SK-N-SH (cell line): ENCODE results near the gene TBCE. TPM values are rescaled to one million over a fixed set of nuclear protein-coding genes. Genes with fewer than 3 reads are reported as not detected.
A peak's percentile ranks its signal among the peaks of the same experiment; 100 is the strongest.

Experiments used
- CTCF ChIA-PET: fragments of 300-600, 350-600 bp; formaldehyde crosslinking; extraction: SDS; loops from one replicate; lab custom pipeline; 2021; lab: Yijun Ruan, JAX
- POLR2A ChIA-PET: fragments of 350-600 bp; sonication (Branson Sonifier 250); formaldehyde crosslinking; extraction: SDS; loops from one replicate; lab custom pipeline; 2020; ENCODE audit warnings: antibody characterized with exemption, inconsistent platforms; lab: Yijun Ruan, JAX
- DNase-seq: peaks from one replicate; pipeline ENCODE4 v3.0.0; 2012
- H2AFZ ChIP-seq: fragments of 200-600 bp; sonication (generic); 2 replicates; pipeline ENCODE4 v1.8.1; 2016; ENCODE audit warnings: antibody characterized with exemption, mild to moderate bottlenecking, low read depth
- H3F3A ChIP-seq: fragments of 200-600 bp; sonication (generic); replicated peaks from 2 replicates; pipeline ENCODE3; 2016; ENCODE audit warnings: antibody characterized with exemption, mild to moderate bottlenecking; ENCODE audit not compliant: insufficient read depth
- H3K27ac ChIP-seq, 2 experiments: fragments of 200-500 bp in 1 of 2; fragments of 200-600 bp in 1 of 2; sonication (Bioruptor generic) in 1 of 2; sonication (generic), shearing (Covaris generic) in 1 of 2; 2 replicates each; pipeline versions ENCODE4 v1.5.1 to v1.6.1; 2014 to 2016; ENCODE audit warnings: low read depth in 2 of 2, inconsistent platforms in 1 of 2, low read length in 1 of 2, mild to moderate bottlenecking in 1 of 2, mixed read lengths in 1 of 2
- H3K27me3 ChIP-seq: fragments of 200-600 bp; sonication (generic), shearing (Covaris generic); 2 replicates; pipeline ENCODE4 v1.6.1; 2016; ENCODE audit warnings: mixed run types; ENCODE audit not compliant: insufficient read depth
- H3K36me3 ChIP-seq, 2 experiments: fragments of 200-500 bp in 1 of 2; fragments of 200-600 bp in 1 of 2; sonication (Bioruptor generic) in 1 of 2; sonication (generic) in 1 of 2; replicated peaks in 1 of 2; 2 replicates each; pipeline versions ENCODE3 to v1.5.1; 2014 to 2016; ENCODE audit warnings: low read length in 1 of 2, mild to moderate bottlenecking in 1 of 2; ENCODE audit not compliant: insufficient read depth in 2 of 2, control insufficient read depth in 1 of 2
- H3K4me1 ChIP-seq, 2 experiments: fragments of 200-500 bp in 1 of 2; fragments of 200-600 bp in 1 of 2; sonication (Bioruptor generic) in 1 of 2; sonication (generic), shearing (Covaris generic) in 1 of 2; 2 replicates each; pipeline versions ENCODE4 v1.5.1 to v1.6.1; 2014 to 2016; ENCODE audit warnings: low read depth in 1 of 2, low read length in 1 of 2, mixed run types in 1 of 2; ENCODE audit not compliant: insufficient read depth in 2 of 2, control insufficient read depth in 1 of 2
- H3K4me2 ChIP-seq: fragments of 200-600 bp; sonication (generic), shearing (Covaris generic); 2 replicates; pipeline ENCODE4 v1.6.1; 2017; ENCODE audit warnings: mixed run types
- H3K4me3 ChIP-seq, 2 experiments: fragments of 200-500 bp in 1 of 2; fragments of 200-600 bp in 1 of 2; sonication (Bioruptor generic) in 1 of 2; sonication (generic), shearing (Covaris generic) in 1 of 2; 2 replicates each; pipeline versions ENCODE4 v1.5.1 to v1.8.1; 2014 to 2016; ENCODE audit warnings: low read depth in 2 of 2, inconsistent platforms in 1 of 2, low read length in 1 of 2, mild to moderate bottlenecking in 1 of 2, mixed read lengths in 1 of 2, moderate library complexity in 1 of 2
- H3K79me2 ChIP-seq: fragments of 200-600 bp; sonication (generic); 2 replicates; pipeline ENCODE4 v1.8.1; 2017; ENCODE audit warnings: mild to moderate bottlenecking; ENCODE audit not compliant: insufficient read depth
- H3K9ac ChIP-seq: fragments of 200-600 bp; sonication (generic); 2 replicates; pipeline ENCODE4 v1.6.1; 2017; ENCODE audit warnings: mixed run types
- H3K9me2 ChIP-seq: fragments of 200-600 bp; sonication (generic); 2 replicates; pipeline ENCODE4 v1.6.1; 2017; ENCODE audit warnings: mixed run types
- H3K9me3 ChIP-seq: fragments of 200-600 bp; sonication (generic); 2 replicates; pipeline ENCODE4 v1.6.1; 2017; ENCODE audit warnings: mixed run types, mild to moderate bottlenecking, moderate library complexity
- H4K20me1 ChIP-seq: fragments of 200-600 bp; sonication (generic); 2 replicates; pipeline ENCODE4 v1.6.1; 2017; ENCODE audit warnings: mild to moderate bottlenecking, mixed run types; ENCODE audit not compliant: insufficient read depth
- FOSL2 ChIP-seq: IDR thresholded peaks from 2 replicates; pipeline ENCODE4 v1.4.0; 2012; ENCODE audit warnings: low read depth, mild to moderate bottlenecking, moderate library complexity, borderline replicate concordance
- GABPA ChIP-seq: IDR thresholded peaks from 2 replicates; pipeline ENCODE4 v1.4.0; 2012; ENCODE audit warnings: low read depth, mild to moderate bottlenecking
- JUND ChIP-seq: IDR thresholded peaks from 2 replicates; pipeline ENCODE4 v1.4.0; 2012
- NFIC ChIP-seq: IDR thresholded peaks from 2 replicates; pipeline ENCODE4 v1.4.0; 2012; ENCODE audit warnings: borderline replicate concordance
- NRF1 ChIP-seq: IDR thresholded peaks from 2 replicates; pipeline ENCODE4 v1.6.1; 2012; ENCODE audit warnings: low read depth, mild to moderate bottlenecking, low read length
- POLR2AphosphoS5 ChIP-seq: IDR thresholded peaks from 2 replicates; pipeline ENCODE4 v1.6.1; 2012; ENCODE audit warnings: low read depth, low read length
- RCOR1 ChIP-seq: fragments of 150-350 bp; IDR thresholded peaks from 2 replicates; pipeline ENCODE4 v1.6.1; 2017; ENCODE audit warnings: antibody characterized with exemption, low read length
- RXRA ChIP-seq: IDR thresholded peaks from 2 replicates; pipeline ENCODE4 v1.4.0; 2012; ENCODE audit warnings: low read depth, mild to moderate bottlenecking, borderline replicate concordance
- SIN3A ChIP-seq: IDR thresholded peaks from 2 replicates; pipeline ENCODE4 v1.6.1; 2012; ENCODE audit warnings: low read depth, mild to moderate bottlenecking, low read length, moderate library complexity, borderline replicate concordance
- TCF12 ChIP-seq: IDR thresholded peaks from 2 replicates; pipeline ENCODE4 v1.4.0; 2012
- YY1 ChIP-seq: IDR thresholded peaks from 2 replicates; pipeline ENCODE4 v1.4.0; 2012; ENCODE audit warnings: low read depth, mild to moderate bottlenecking
- WGBS: methylation state at CpG from one replicate; pipeline ENCODE4 v1.1.6; 2017; ENCODE audit warnings: low lambda C conversion rate; 5-methylcytosine and 5-hydroxymethylcytosine counted together
- polyA plus RNA-seq, 3 experiments: library from polyadenylated mRNA; depleted of rRNA; stranded (reverse); fragments of >200 nt; gene quantifications; 2 replicates each; pipeline ENCODE4 v1.2.3, GENCODE V29; 2012
- TF ChIP-seq, protein P1 (sequence below): fragments of 150-350 bp; IDR thresholded peaks from 2 replicates; pipeline ENCODE4 v1.6.1; 2016; ENCODE audit warnings: mild to moderate bottlenecking, low read depth, low read length
- TF ChIP-seq, protein P2 (sequence below): IDR thresholded peaks from 2 replicates; pipeline ENCODE4; 2012
- TF ChIP-seq, protein P3 (sequence below): fragments of 150-350 bp; IDR thresholded peaks from 2 replicates; pipeline ENCODE4 v1.6.1; 2017; ENCODE audit warnings: antibody characterized with exemption, low read length, low read depth, borderline replicate concordance

TBCE gene
- polyA plus RNA-seq, 1 of the 3 experiments (the other 2 are of a cell fraction), result 18.3 TPM

DNA sequence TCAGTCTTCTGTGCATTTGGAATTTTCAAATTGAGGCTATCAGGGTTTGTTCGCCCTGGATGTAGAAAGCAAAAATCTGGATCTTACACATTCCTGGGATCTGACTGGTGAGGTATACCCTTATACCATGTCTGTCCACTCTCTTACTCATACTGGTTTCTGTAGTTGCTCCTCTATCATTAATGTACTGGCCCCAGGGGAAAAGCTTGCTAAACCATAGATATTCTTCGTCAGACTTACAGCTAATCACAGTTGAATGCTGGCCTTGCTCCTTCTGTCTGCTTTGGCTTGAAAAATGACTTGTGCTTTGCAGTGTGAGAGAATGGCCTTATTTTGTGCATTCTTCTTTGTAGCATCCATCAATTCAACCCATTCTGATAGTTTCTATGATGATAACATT is 30.5 kb downstream of the TBCE start:
- POLR2A ChIA-PET, result no interaction called here
- peaks cover 0 to 8% of the 10 kb centered on the region in 2 experiments; a peak in 3 of 4 replicates for H3K4me1 ChIP-seq
- no peak for TF ChIP-seq GABPA
- TF ChIP-seq, protein P1, sequence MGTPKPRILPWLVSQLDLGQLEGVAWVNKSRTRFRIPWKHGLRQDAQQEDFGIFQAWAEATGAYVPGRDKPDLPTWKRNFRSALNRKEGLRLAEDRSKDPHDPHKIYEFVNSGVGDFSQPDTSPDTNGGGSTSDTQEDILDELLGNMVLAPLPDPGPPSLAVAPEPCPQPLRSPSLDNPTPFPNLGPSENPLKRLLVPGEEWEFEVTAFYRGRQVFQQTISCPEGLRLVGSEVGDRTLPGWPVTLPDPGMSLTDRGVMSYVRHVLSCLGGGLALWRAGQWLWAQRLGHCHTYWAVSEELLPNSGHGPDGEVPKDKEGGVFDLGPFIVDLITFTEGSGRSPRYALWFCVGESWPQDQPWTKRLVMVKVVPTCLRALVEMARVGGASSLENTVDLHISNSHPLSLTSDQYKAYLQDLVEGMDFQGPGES, result no peak
- 0 out of 2 replicates have a peak, but pooled peaks have one; percentile 10 for TF ChIP-seq NFIC
- peak; percentile 26; the same call in 1 of the 2 replicates for TF ChIP-seq TCF12
- TF ChIP-seq NRF1, result no peak
- TF ChIP-seq, protein P2, sequence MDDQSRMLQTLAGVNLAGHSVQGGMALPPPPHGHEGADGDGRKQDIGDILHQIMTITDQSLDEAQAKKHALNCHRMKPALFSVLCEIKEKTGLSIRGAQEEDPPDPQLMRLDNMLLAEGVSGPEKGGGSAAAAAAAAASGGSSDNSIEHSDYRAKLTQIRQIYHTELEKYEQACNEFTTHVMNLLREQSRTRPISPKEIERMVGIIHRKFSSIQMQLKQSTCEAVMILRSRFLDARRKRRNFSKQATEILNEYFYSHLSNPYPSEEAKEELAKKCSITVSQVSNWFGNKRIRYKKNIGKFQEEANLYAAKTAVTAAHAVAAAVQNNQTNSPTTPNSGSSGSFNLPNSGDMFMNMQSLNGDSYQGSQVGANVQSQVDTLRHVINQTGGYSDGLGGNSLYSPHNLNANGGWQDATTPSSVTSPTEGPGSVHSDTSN, result peak; percentile 66; the same call in 1 of the 2 replicates
- no peak for TF ChIP-seq RXRA
- TF ChIP-seq FOSL2, result peak; percentile 40; the same call in 1 of the 2 replicates
- 0 out of 2 replicates have a peak, but pooled peaks have one; percentile 4 for TF ChIP-seq JUND
- DNase-seq, result no peak
- H3K27ac ChIP-seq, result peak overlapping the region; percentile 3 to 56; a peak in 2 of 4 replicates
- no peak overlapping the region for H3K4me2 ChIP-seq
- H3K36me3 ChIP-seq, result no peaks in the 10 kb centered on the region
- H4K20me1 ChIP-seq, result 0 out of 2 replicates have a peak, but pooled peaks cover 4% of the 10 kb centered on the region
- H3K4me3 ChIP-seq, result no peak overlapping the region
- H3K79me2 ChIP-seq, result peaks cover 87% of the 10 kb centered on the region
- no peaks in the 10 kb centered on the region for H3K9me2 ChIP-seq
- 55% methylated on average over 2 of the region's 2 CpGs for WGBS
- CTCF ChIA-PET, result interaction anchor here (0.6 to 1.4 kb wide), 3 partner anchors 11 to 18 kb away, joined by 3 to 7 read pairs (median 6); no protein-coding TSS in a partner anchor
- no peak overlapping the region for H2AFZ ChIP-seq
- peaks cover 20% of the 10 kb centered on the region for H3F3A ChIP-seq
- no peaks in the 10 kb centered on the region for H3K27me3 ChIP-seq
- H3K9me3 ChIP-seq, result no peaks in the 10 kb centered on the region
- H3K9ac ChIP-seq, result no peak overlapping the region

DNA sequence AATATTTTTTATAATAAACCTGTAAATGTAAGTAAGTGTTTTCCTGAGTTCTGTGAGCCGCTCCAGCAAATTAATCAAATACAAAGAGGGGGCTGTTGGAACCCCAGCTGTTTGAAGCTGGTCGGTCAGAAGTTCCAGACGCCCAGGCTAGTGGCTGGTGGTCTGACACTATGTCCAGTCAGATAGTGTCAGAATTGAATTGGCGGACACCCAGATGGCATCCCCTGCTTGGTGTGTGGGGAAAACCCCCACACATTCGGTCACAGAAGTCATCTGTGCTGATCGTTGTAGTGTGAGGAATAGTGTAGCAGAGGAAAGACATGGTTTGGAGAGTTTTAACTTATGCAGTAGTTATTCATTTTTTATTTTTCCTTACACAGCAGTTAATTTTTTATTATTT is 32.4 kb downstream of the TBCE start:
- Histone ChIP-seq H3F3A (peaks cover 20% of the 10 kb centered on the region), H3K9ac (no peak overlapping the region), H3K9me3 (no peaks in the 10 kb centered on the region), H3K27ac (peak overlapping the region in 1 of 2 experiments; percentile 40; a peak in 2 of 4 replicates), H3K9me2 (no peaks in the 10 kb centered on the region), H3K4me3 (no peak overlapping the region), H3K4me2 (no peak overlapping the region), H4K20me1 (0 out of 2 replicates have a peak, but pooled peaks cover 4% of the 10 kb centered on the region), H3K4me1 (peaks cover 0 to 8% of the 10 kb centered on the region in 2 experiments; a peak in 3 of 4 replicates), H3K27me3 (no peaks in the 10 kb centered on the region), H3K79me2 (peaks cover 90% of the 10 kb centered on the region), H3K36me3 (no peaks in the 10 kb centered on the region), H2AFZ (no peak overlapping the region)
- no peak for DNase-seq
- POLR2A ChIA-PET, result no interaction called here
- WGBS, result 65% methylated on average over 6 of the region's 6 CpGs
- no peak for TF ChIP-seq FOSL2
- no peak for TF ChIP-seq RCOR1
- TF ChIP-seq POLR2AphosphoS5, result no peak
- TF ChIP-seq TCF12, result no peak
- TF ChIP-seq SIN3A, result no peak
- no peak for TF ChIP-seq YY1
- TF ChIP-seq, protein P3, sequence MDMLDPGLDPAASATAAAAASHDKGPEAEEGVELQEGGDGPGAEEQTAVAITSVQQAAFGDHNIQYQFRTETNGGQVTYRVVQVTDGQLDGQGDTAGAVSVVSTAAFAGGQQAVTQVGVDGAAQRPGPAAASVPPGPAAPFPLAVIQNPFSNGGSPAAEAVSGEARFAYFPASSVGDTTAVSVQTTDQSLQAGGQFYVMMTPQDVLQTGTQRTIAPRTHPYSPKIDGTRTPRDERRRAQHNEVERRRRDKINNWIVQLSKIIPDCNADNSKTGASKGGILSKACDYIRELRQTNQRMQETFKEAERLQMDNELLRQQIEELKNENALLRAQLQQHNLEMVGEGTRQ, result no peak
- CTCF ChIA-PET, result interaction anchor here (0.8 kb wide), 1 partner anchor 11 kb away, joined by 4 read pairs; no protein-coding TSS in a partner anchor
